Transverse colon (tissue), 4 donors: ENCODE data around the gene LRRC42.

Experiments
- POLR2A ChIP-seq: fragments of 450-650 bp; IDR thresholded peaks from one replicate; pipeline ENCODE4 v1.6.1; 2016; ENCODE audit warnings: antibody characterized with exemption, mild to moderate bottlenecking, moderate library complexity
- POLR2AphosphoS5 ChIP-seq, 3 donors: sonication (generic); formaldehyde crosslinking; IDR thresholded peaks; one replicate each; pipeline ENCODE4 v1.6.1; 2016; ENCODE audit warnings: antibody characterized with exemption in 3 of 3
- TF ChIP-seq, protein P1 (sequence below), 5 experiments: fragments of 200-600 bp in 3 of 5; fragments of 450-650 bp in 2 of 5; sonication (generic) in 3 of 5; IDR thresholded peaks; 1 replicate in 2 of 5; 2 replicates in 3 of 5; pipeline ENCODE4 v1.5.1; 2016 to 2017; ENCODE audit warnings: antibody characterized with exemption in 5 of 5, inconsistent platforms in 3 of 5, mild to moderate bottlenecking in 2 of 5, moderate library complexity in 1 of 5

GRCh38 chr1:53979712-53980450, 33.7 kb downstream of the LRRC42 start:
- TF ChIP-seq, protein P1, sequence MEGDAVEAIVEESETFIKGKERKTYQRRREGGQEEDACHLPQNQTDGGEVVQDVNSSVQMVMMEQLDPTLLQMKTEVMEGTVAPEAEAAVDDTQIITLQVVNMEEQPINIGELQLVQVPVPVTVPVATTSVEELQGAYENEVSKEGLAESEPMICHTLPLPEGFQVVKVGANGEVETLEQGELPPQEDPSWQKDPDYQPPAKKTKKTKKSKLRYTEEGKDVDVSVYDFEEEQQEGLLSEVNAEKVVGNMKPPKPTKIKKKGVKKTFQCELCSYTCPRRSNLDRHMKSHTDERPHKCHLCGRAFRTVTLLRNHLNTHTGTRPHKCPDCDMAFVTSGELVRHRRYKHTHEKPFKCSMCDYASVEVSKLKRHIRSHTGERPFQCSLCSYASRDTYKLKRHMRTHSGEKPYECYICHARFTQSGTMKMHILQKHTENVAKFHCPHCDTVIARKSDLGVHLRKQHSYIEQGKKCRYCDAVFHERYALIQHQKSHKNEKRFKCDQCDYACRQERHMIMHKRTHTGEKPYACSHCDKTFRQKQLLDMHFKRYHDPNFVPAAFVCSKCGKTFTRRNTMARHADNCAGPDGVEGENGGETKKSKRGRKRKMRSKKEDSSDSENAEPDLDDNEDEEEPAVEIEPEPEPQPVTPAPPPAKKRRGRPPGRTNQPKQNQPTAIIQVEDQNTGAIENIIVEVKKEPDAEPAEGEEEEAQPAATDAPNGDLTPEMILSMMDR (IDR thresholded peaks at IDR 0.05) = no peak
- TF ChIP-seq POLR2A = no peak
- TF ChIP-seq POLR2AphosphoS5 (IDR thresholded peaks at IDR 0.05) = no peak
